SIG-M5 (cell line): ENCODE data around the gene CYP19A1.

ENCODE experiments used
- DNase-seq: peaks from one replicate; lab custom pipeline; 2025; lab: John Stamatoyannopoulos, UW

The CYP19A1 gene

DNA sequence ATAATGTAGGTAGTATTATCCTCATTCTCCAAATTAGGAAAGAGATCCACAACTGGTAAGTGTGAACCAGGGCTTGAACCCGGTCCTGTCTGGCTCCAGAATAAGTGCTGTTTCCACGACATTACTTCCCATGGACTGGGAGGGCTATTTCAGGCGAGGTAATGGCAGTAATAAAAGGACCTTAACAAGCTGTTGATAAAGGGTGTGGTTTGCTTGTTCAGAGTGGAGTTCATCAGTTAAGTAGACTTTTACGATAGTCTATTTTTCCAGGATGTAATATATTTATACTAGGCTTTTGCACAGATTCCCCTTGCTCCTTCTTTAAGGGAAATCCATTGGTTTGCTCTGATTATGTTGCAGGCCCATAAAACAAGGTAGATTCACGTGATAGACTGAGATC, 155.3 kb downstream of the CYP19A1 start:
- no peak for DNase-seq

DNA sequence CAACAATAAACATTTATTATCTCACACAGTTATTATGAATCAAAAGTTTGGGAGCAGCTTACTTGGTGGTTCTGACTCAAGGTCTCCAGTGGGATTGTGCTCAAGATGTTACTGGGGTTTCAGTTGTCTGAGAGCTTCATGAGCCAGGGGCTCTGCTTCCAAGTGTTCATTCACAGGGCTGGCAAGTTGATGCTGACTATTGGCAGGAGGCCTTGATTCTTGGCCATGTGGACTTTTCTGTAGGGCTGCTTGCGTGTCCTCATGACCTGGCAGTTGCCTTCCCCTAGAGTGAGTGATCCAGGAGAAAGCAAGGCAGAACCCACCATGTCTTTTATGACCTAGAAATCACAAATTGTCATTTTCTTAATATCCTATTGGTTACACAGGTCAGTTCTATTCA, 156.5 kb downstream of the CYP19A1 start:
- no peak for DNase-seq

DNA sequence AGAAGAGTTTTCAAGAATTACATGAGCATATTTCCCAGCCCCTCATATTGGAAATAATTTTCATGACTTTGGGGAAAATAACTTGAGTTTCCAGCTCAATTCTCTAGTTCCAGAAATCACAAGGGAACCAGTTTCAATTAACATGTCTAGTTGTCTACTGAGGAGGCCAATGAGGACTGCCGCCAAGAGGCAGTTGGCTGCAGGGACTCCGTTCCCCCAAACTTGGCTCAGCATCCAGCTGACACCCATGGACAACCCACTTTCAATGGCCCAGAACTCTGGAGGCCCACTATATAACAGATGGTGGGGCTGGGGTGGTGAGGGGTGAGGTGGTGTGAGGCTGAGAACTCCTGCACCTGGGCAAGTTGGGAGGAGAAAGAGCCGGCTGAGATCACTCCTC, 157.2 kb downstream of the CYP19A1 start:
- no peak for DNase-seq

DNA sequence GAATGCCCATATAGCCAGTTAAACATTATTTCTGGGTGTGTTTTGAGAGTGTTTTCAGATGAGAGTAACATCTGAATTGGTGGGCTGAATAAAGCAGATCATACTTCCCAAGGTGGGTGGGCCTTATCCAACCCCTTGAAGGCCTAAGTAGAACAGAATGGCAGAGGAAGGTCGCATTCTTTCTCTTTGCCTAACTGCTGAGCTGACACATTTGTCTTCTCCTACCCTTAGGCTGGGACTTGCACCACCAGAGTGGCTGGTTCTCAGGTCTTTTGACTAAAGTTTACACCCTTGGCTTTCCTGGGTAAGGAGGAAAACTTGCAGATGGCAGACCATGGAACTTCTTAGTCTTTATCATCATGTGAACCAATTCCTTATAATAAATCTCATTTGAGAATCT, 157.9 kb downstream of the CYP19A1 start:
- DNase-seq = no peak

DNA sequence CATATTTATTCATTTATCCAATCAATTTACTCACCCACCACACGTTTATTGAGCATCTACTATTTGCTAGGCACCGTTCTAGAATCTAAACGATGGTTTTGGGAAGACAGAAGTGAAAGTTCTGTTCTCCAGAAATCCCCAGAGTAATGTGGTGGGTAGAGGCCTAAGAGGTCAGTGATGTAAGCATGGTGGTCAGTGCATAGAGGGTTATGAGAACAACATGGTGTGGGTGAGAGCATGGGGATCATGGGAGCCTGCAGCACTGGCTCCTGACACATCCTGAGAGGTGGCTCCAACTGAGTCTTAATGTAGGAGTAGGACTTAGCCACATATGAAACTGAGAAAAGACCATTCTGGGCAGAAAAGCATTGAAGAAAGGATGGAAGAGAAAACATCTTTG, 158.4 kb downstream of the CYP19A1 start:
- no peak for DNase-seq

DNA sequence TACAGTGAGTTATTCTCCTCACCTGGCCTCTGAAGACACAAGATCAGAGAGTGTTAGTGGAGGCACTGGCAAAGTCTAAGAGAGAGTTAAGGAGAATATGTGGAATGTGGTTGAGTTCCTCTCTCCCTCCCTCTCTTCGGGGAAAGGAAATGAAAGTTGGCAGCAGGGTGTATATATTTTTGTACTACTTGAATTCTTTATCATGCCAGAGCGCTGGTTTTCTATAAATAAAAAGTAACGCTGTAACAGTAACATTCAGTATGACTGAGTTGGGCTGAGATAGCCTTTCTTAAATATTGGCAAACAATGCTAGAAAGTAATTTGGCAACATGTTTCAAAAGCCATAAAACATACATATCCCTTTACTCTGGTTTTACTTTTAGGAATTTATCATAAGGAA, 166.2 kb downstream of the CYP19A1 start:
- DNase-seq = no peak

DNA sequence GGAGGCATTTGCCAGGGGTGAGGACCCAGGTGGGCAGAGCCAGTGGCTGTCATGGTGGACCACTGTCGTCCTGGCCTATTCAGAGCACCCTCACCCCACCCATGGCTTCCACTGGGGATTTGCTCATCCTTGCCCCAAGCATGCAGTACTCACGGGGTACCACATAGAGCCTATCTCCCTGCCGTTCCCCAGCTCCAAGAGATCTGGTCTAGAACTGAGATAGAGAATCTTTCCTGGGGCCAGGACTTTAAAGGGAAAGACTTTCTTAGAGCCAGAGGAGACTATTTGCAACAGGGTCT, 166.8 kb downstream of the CYP19A1 start:
- no peak for DNase-seq

DNA sequence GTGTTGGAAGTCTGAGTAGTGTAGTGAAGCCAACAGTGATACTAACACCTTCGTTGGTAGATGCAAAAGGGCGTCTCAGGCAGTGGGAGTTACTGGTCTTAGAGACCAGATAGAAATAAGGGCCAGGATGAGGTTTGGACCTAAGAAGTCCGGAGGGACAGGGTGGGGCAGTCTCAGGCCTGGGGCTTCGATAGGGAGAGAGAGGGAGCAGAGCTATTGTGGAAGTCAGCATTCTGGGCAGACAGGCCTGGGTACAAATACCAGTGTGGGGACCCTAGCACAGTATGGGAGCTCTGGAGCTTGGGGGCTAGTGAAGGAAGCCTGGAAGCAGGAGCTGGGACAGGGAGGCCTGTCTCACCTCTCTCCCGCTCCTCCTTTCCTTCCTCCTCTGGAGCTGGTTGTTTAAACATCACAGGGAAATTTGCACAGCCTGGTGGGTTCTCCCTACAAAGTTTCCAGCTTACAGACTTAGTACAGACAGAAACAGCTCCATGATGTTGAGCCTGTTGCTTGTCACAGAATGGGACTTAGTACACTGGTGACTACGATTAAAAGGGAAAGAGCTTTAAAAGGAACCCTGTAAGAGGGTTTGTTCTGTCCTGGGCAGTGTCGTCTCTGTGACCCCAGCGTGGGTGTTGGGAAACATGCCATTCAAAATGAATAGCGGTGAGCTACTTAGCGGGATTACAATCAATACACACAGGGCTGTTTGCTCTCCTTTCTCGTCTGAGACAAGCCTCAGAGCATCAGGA, 167.3 kb downstream of the CYP19A1 start:
- no peak for DNase-seq

DNA sequence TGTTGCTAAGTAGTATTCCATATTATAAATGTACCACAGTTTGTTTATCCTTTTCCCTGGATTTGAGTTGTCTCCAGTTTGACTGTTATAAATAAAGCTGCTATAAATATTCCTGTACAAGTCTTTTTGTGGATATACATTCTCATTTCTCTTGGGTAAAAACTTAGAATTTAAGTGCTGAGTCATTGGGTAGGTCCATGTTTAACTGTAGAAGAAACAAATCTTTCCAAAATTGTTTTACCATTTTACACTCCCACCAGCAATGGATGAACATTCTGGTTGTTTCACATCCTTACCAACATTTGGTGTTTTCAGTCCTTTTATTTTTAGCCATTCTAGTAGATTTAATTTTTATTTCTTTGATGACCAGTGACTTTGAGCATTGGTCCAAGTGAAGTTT, 169.7 kb downstream of the CYP19A1 start:
- DNase-seq = no peak

DNA sequence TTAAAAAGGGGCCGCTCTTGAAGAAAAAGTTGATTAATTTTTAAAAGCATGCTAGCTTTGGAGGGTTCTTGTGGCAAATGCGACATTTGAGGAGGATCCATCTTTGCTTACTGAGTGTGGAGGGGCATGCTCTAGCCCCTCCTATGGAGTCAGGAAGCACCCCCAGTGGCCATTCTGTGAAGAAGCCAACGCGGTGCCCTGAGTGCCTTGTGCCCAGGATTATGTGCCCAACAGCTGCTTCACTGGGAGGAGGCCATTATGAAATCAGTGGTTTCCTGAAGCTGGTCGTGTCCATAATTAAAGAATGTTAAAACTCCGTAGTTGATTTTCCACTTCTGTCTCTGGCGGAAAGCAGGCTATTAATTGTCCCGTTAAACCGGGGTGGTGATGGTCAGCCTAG, 174.6 kb downstream of the CYP19A1 start:
- DNase-seq = no peak

DNA sequence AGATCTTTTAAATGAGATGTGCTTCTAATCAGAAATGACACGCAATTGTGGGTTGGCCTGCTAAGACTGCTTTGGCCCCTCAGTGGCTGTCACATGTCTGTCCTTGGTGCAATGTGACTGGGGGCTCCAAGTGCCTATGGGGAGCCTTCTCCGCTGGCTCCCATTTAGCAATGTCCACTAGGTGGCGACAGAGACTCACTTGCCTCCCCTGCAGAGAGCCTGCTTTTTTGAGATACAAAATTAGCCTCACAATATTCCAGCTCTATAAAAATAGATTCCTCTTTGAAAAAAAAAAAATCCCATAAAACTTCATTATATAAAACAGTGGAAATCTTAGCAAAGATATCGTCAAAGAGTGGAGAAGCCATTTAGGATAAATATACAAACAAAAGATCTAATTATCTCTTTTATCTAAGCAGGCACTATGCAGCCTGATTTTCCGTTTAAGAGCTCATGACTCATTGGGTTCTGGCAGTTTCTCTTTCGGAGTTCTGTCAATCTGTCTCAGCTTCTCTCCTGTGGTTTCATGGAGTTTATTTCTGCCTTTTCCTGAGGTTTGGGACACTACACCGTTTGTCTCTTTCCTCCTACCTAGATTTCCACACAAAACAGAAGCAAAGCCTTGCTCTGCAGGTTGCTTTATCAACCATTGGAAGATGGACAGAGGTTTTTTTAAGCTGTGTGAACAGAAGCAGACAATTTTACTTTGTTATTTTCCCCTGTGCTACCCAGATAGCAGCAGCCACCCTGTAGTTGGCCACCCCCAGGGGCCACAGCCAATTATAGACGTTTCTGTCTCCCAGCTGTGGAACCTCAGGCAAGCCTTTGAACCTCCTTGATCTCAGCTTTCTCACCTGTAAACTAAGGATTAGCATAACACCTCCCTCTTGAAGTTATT, 175.3 kb downstream of the CYP19A1 start:
- no peak for DNase-seq

DNA sequence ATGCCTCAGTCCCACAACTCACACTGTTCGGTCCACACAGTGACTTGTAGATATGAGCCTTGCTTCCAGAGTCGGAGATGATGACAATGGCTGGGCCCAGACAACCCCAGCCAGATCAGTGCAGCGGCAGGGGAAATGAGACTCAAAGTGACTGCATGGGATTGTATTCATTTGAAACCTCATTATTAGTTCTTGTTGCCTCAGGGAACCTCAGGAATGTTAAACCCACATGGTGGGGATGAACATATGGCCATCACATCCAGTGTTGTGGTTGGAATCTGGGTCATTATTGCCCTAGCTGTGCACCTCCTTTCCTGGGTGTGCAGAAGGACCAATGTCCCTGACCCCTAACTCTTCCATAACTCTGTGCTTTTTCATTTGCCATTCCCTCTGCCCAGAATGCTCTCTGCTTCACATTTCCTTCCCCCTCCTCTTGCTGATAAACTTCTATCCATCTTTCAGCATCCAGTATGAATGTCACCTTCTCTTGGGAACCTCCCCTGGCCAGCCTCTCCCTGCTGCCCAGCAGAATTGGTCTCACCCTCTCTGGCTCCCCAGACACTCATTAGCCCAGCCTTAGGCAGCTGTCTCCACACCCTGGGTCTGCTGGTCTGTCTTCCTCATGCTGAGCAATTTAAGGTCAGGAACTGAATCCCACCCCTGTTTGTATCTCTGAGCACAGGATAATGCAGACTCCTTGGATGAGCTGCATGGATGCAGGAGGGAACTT, 176.7 kb downstream of the CYP19A1 start:
- DNase-seq = no peak

DNA sequence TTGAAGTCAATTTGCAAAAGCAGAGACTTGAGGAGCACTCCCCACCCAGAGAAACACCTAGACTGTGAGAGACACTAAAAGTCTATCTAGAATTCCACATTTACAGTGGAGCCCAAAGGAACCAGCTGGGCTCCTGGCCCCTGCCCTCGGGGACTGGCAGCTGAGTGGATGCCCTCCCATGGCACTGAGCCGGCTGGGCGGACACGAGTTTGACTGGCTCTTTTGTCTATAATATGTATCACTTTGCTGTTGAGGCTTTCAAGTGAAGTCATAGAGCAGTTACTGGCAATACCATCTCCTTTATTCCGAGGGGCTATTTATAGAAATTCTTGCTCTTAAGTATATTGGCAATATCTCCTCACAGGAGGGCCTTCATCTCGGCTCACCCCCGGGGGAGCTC, 177.9 kb downstream of the CYP19A1 start:
- no peak for DNase-seq
